Measurements from ENCODE around the gene HNRNPUL1. TPM values are rescaled to one million over a fixed set of nuclear protein-coding genes. Genes with fewer than 3 reads are reported as not detected.
A peak's percentile ranks its signal among the peaks of the same experiment; 100 is the strongest.

Gene HNRNPUL1
- total RNA-seq, 1 experiment from 2014 or later, result 315 TPM

DNA sequence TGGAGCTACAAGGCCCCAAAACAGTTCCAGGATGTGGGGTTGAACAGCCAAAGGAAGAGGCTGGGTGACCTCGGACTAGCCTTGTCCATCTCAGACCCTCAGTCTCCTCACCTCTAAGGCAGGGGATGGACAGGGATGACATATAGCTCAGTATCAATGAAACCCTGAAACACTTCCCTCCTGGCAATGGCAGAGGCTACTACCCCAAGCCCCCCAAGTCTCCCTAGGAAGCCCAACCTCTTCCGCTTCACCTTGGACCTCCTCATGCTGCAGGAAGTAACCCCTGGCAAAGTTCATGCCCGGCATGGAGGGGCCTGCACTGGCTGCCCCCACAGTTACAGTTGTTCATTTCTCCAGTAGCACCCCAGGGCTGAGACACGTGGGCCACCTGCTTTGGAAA lies 56.4 kb downstream of the HNRNPUL1 start:
- Histone ChIP-seq H2BK120ac (ENCODE audit: low read depth, low read length, poor library complexity, severe bottlenecking) (no peak overlapping the region), H3K27me3 (ENCODE audit: insufficient read depth, low read length) (no peaks in the 10 kb centered on the region), H3K14ac (ENCODE audit: insufficient read depth, low read length) (no peak overlapping the region), H4K8ac (replicated peaks; ENCODE audit: insufficient read length, low read depth, low read length) (no peak overlapping the region), H3K18ac (ENCODE audit: insufficient read length, low read depth, low read length) (no peak overlapping the region), H2BK20ac (ENCODE audit: low read depth, low read length, poor library complexity, severe bottlenecking) (no peak overlapping the region), H3K4me1 (ENCODE audit: insufficient read depth, low read length) (peaks cover 5% of the 10 kb centered on the region; the same call in 1 of the 2 replicates), H3K9me3 (ENCODE audit: control insufficient read depth, low read depth, low read length) (no peaks in the 10 kb centered on the region), H2AFZ (ENCODE audit: low read length) (no peak overlapping the region), H4K20me1 (ENCODE audit: control insufficient read depth, insufficient read depth, insufficient read length) (no peaks in the 10 kb centered on the region), H3T11ph (ENCODE audit: low read length) (no peak overlapping the region), H3K23ac (ENCODE audit: insufficient read length, low read depth, low read length) (no peak overlapping the region), H3K9ac (ENCODE audit: extremely low read depth, insufficient read length, low read length) (no peak overlapping the region), H2BK5ac (ENCODE audit: insufficient read length, low read length) (no peak overlapping the region), H4K5ac (ENCODE audit: insufficient read length, low read depth, low read length) (no peak overlapping the region), H2BK12ac (ENCODE audit: insufficient read length, low read depth, low read length) (no peak overlapping the region), H3K4me2 (ENCODE audit: insufficient read depth, insufficient read length, low read length) (no peak overlapping the region), H4K91ac (ENCODE audit: insufficient read length, low read depth, low read length) (no peak overlapping the region), H3K23me2 (ENCODE audit: insufficient read length, low read depth, low read length, poor library complexity, severe bottlenecking) (peaks cover 9% of the 10 kb centered on the region), H3K27ac (ENCODE audit: insufficient read length, low read depth, low read length) (no peak overlapping the region), H3K56ac (ENCODE audit: insufficient read length, low read depth, low read length) (no peak overlapping the region), H3K4ac (ENCODE audit: low read depth, low read length) (no peak overlapping the region), H2BK15ac (ENCODE audit: low read depth, low read length) (no peak overlapping the region), H2AK5ac (ENCODE audit: insufficient read length, low read length) (no peak overlapping the region), H3K79me1 (ENCODE audit: insufficient read depth, low read depth, low read length, poor library complexity, severe bottlenecking) (no peaks in the 10 kb centered on the region), H3K79me2 (ENCODE audit: insufficient read depth, low read length) (no peaks in the 10 kb centered on the region)
- Mint-ChIP-seq H3K9me3 (no peaks in the 10 kb centered on the region; a peak in 1 of 5 replicates), H3K4me3 (no peak overlapping the region), H3K27me3 (ENCODE audit: low read depth) (peaks cover 1% of the 10 kb centered on the region; the same call in 1 of the 2 replicates), H3K36me3 (ENCODE audit: insufficient read depth in 1 of 3, low read depth in 3 of 3) (peaks cover 25 to 65% (median 56%) of the 10 kb centered on the region in 3 experiments), H3K4me1 (peaks cover 32 to 35% of the 10 kb centered on the region in 2 experiments), H3K27ac (peak overlapping the region in 1 of 3 experiments; percentile 53; a peak in 2 of 7 replicates)
- WGBS (ENCODE audit: extremely low coverage, insufficient read length, low lambda C conversion rate), result no CpG with 5 or more reads among the region's 4 CpGs
- TF ChIP-seq, protein P1, sequence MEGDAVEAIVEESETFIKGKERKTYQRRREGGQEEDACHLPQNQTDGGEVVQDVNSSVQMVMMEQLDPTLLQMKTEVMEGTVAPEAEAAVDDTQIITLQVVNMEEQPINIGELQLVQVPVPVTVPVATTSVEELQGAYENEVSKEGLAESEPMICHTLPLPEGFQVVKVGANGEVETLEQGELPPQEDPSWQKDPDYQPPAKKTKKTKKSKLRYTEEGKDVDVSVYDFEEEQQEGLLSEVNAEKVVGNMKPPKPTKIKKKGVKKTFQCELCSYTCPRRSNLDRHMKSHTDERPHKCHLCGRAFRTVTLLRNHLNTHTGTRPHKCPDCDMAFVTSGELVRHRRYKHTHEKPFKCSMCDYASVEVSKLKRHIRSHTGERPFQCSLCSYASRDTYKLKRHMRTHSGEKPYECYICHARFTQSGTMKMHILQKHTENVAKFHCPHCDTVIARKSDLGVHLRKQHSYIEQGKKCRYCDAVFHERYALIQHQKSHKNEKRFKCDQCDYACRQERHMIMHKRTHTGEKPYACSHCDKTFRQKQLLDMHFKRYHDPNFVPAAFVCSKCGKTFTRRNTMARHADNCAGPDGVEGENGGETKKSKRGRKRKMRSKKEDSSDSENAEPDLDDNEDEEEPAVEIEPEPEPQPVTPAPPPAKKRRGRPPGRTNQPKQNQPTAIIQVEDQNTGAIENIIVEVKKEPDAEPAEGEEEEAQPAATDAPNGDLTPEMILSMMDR (conservative IDR thresholded peaks at IDR 0.05), result no peak
- DNase-seq, result no peak

All from H9 (cell line).